Liver (tissue), 3 donors: ENCODE results near the gene LAMC3.

Source experiments
- EGR1 ChIP-seq, 2 donors: IDR thresholded peaks; 2 replicates each; pipeline ENCODE4 v1.6.1; 2016 to 2018; ENCODE audit warnings: antibody characterized with exemption in 2 of 2, low read depth in 2 of 2
- GABPA ChIP-seq, 2 donors: IDR thresholded peaks in 1 of 2; conservative IDR thresholded peaks in 1 of 2; 2 replicates each; pipeline ENCODE4 v1.6.1; 2016; ENCODE audit warnings: antibody characterized with exemption in 2 of 2, mild to moderate bottlenecking in 1 of 2, moderate library complexity in 1 of 2
- HNF4A ChIP-seq, 2 donors: conservative IDR thresholded peaks; 2 replicates each; pipeline ENCODE4 v1.6.1; 2016; ENCODE audit warnings: antibody characterized with exemption in 2 of 2, mild to moderate bottlenecking in 2 of 2
- JUND ChIP-seq, 2 donors: IDR thresholded peaks; 2 replicates each; pipeline ENCODE4 v1.6.1; 2016; ENCODE audit warnings: antibody characterized with exemption in 2 of 2
- RAD21 ChIP-seq, 2 donors: IDR thresholded peaks; 2 replicates each; pipeline ENCODE4 v1.6.1; 2016; ENCODE audit warnings: antibody characterized with exemption in 2 of 2, mild to moderate bottlenecking in 2 of 2
- RXRA ChIP-seq, 2 donors: IDR thresholded peaks; 2 replicates each; pipeline ENCODE4 v1.6.1; 2017 to 2018; ENCODE audit warnings: antibody characterized with exemption in 2 of 2, mild to moderate bottlenecking in 1 of 2
- SP1 ChIP-seq: IDR thresholded peaks from 2 replicates; pipeline ENCODE4 v1.6.1; 2018; ENCODE audit warnings: antibody characterized with exemption, mild to moderate bottlenecking
- TAF1 ChIP-seq: conservative IDR thresholded peaks from 2 replicates; pipeline ENCODE4 v1.6.1; 2016; ENCODE audit warnings: antibody characterized with exemption, mild to moderate bottlenecking
- YY1 ChIP-seq: IDR thresholded peaks from 2 replicates; pipeline ENCODE4 v1.6.1; 2016; ENCODE audit warnings: antibody characterized with exemption, mild to moderate bottlenecking
- TF ChIP-seq, protein P1 (sequence below): fragments of 150-350 bp; IDR thresholded peaks from 2 replicates; pipeline ENCODE4 v1.5.1; 2017; ENCODE audit warnings: improper control_type of control experiment, low read depth, low read length; ENCODE audit not compliant: missing input control
- TF ChIP-seq, protein P2 (sequence below): IDR thresholded peaks from 2 replicates; pipeline ENCODE4 v1.6.1; 2016; ENCODE audit warnings: antibody characterized with exemption
- TF ChIP-seq, protein P3 (sequence below): IDR thresholded peaks from 2 replicates; pipeline ENCODE4 v1.6.1; 2016; ENCODE audit warnings: antibody characterized with exemption
- TF ChIP-seq, protein P4 (sequence below): IDR thresholded peaks from 2 replicates; pipeline ENCODE4 v1.6.1; 2016; ENCODE audit warnings: antibody characterized with exemption, mild to moderate bottlenecking
- TF ChIP-seq, protein P5 (sequence below): IDR thresholded peaks from 2 replicates; pipeline ENCODE4 v1.6.1; 2016; ENCODE audit warnings: antibody characterized with exemption
- donor health status: healthy.
- donor health status: healthy.

DNA sequence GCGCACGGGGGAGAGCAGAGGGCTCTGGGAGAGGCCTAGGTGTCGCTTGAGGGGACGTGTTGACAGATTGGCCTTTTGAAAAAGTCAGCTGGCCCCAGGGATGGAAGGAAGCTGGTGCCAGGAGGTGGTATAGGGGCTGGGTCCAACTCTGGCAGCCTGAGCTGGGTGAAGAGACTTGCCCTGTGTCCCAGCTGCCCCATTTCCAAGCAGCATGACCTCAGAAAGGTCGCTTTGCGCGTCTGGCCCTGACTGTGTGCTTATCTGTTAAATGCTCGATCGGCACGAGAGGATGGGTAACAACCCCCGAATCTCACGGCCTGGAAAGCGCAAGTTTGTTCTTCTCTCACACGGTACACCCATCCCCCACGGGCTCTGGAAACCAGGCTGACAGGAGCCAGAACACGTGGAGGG, 31.2 kb upstream of the LAMC3 start:
- TF ChIP-seq, protein P1, sequence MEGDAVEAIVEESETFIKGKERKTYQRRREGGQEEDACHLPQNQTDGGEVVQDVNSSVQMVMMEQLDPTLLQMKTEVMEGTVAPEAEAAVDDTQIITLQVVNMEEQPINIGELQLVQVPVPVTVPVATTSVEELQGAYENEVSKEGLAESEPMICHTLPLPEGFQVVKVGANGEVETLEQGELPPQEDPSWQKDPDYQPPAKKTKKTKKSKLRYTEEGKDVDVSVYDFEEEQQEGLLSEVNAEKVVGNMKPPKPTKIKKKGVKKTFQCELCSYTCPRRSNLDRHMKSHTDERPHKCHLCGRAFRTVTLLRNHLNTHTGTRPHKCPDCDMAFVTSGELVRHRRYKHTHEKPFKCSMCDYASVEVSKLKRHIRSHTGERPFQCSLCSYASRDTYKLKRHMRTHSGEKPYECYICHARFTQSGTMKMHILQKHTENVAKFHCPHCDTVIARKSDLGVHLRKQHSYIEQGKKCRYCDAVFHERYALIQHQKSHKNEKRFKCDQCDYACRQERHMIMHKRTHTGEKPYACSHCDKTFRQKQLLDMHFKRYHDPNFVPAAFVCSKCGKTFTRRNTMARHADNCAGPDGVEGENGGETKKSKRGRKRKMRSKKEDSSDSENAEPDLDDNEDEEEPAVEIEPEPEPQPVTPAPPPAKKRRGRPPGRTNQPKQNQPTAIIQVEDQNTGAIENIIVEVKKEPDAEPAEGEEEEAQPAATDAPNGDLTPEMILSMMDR, result no peak
- TF ChIP-seq RXRA (IDR thresholded peaks at IDR 0.05) (no peak), GABPA (IDR thresholded peaks at IDR 0.05 in 1 of 2, conservative IDR thresholded peaks at IDR 0.05 in 1 of 2) (no peak), SP1 (no peak), TAF1 (no peak), YY1 (no peak), JUND (IDR thresholded peaks at IDR 0.05) (no peak), EGR1 (IDR thresholded peaks at IDR 0.05; ENCODE audit: low read depth in 2 of 2) (no peak), HNF4A (conservative IDR thresholded peaks at IDR 0.05) (no peak), RAD21 (IDR thresholded peaks at IDR 0.05) (no peak)
- TF ChIP-seq, protein P2, sequence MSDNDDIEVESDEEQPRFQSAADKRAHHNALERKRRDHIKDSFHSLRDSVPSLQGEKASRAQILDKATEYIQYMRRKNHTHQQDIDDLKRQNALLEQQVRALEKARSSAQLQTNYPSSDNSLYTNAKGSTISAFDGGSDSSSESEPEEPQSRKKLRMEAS, result no peak
- TF ChIP-seq, protein P3, sequence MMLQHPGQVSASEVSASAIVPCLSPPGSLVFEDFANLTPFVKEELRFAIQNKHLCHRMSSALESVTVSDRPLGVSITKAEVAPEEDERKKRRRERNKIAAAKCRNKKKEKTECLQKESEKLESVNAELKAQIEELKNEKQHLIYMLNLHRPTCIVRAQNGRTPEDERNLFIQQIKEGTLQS, result no peak
- TF ChIP-seq, protein P4, sequence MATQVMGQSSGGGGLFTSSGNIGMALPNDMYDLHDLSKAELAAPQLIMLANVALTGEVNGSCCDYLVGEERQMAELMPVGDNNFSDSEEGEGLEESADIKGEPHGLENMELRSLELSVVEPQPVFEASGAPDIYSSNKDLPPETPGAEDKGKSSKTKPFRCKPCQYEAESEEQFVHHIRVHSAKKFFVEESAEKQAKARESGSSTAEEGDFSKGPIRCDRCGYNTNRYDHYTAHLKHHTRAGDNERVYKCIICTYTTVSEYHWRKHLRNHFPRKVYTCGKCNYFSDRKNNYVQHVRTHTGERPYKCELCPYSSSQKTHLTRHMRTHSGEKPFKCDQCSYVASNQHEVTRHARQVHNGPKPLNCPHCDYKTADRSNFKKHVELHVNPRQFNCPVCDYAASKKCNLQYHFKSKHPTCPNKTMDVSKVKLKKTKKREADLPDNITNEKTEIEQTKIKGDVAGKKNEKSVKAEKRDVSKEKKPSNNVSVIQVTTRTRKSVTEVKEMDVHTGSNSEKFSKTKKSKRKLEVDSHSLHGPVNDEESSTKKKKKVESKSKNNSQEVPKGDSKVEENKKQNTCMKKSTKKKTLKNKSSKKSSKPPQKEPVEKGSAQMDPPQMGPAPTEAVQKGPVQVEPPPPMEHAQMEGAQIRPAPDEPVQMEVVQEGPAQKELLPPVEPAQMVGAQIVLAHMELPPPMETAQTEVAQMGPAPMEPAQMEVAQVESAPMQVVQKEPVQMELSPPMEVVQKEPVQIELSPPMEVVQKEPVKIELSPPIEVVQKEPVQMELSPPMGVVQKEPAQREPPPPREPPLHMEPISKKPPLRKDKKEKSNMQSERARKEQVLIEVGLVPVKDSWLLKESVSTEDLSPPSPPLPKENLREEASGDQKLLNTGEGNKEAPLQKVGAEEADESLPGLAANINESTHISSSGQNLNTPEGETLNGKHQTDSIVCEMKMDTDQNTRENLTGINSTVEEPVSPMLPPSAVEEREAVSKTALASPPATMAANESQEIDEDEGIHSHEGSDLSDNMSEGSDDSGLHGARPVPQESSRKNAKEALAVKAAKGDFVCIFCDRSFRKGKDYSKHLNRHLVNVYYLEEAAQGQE, result no peak
- TF ChIP-seq, protein P5, sequence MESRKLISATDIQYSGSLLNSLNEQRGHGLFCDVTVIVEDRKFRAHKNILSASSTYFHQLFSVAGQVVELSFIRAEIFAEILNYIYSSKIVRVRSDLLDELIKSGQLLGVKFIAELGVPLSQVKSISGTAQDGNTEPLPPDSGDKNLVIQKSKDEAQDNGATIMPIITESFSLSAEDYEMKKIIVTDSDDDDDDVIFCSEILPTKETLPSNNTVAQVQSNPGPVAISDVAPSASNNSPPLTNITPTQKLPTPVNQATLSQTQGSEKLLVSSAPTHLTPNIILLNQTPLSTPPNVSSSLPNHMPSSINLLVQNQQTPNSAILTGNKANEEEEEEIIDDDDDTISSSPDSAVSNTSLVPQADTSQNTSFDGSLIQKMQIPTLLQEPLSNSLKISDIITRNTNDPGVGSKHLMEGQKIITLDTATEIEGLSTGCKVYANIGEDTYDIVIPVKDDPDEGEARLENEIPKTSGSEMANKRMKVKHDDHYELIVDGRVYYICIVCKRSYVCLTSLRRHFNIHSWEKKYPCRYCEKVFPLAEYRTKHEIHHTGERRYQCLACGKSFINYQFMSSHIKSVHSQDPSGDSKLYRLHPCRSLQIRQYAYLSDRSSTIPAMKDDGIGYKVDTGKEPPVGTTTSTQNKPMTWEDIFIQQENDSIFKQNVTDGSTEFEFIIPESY, result no peak
